Measurements from ENCODE around the gene ERC2.
"Not testable (repeated sequence)": the region's sequence is repeated elsewhere in the genome, so short reads cannot be mapped to it uniquely, and the experiment has no call there.

Gene ERC2

DNA sequence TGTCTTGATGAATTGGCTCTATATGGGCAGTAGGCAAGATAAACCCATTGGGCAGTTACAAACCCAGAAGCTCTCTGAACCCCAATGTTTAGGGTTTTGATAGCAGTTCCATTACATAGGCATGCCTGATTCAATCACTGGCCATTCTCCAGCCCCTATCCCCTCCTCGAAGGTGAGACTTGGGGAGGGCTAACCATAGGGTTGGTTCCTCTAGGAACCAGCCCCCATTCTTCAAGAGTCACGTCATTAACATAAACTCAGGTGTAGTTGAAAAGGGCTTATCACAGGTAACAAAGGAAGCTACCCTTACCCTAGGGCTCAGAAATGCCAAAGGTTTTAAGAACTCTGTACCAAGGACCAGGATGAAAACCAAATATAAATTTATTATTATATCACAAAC is 353.1 kb downstream of the ERC2 start:
- DNase-seq, result no peak

DNA sequence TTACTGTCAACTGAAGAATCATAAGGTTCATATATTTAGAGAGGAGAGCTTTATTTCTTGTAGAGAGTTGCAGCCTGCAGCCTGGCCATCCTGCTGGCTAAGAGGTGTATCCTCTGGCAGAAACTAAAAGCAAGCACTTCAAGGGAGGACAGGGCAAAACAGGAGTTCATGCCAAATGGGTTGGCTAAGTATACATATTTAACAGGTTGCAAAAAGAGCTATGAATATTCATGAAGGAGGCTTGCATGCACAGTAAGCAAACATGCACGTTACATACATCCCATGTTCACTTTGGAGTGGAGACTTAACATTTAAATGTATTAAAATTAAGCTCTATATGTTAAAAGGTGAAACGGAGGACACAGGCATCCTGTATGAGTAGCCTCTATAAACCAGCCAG is 354.4 kb downstream of the ERC2 start:
- no peak for DNase-seq

DNA sequence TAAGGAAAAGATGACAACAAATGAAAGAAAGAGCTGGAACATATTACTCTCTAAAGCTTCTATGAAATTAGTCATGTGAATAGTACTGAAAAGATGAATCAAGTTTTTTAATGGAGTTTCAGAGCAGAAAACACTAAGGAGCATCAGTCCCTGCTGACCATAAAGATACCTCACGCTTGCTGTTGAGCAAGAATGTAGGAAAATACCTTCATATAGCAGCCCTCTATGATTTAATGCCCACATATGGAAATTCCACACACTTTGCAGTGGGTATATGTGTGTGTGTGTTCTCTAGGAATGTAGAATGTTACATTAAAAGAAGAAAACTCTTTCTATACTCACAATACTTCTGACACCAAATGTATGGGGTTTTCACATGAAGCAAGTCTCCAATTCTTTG is 355.0 kb downstream of the ERC2 start:
- DNase-seq, result no peak

DNA sequence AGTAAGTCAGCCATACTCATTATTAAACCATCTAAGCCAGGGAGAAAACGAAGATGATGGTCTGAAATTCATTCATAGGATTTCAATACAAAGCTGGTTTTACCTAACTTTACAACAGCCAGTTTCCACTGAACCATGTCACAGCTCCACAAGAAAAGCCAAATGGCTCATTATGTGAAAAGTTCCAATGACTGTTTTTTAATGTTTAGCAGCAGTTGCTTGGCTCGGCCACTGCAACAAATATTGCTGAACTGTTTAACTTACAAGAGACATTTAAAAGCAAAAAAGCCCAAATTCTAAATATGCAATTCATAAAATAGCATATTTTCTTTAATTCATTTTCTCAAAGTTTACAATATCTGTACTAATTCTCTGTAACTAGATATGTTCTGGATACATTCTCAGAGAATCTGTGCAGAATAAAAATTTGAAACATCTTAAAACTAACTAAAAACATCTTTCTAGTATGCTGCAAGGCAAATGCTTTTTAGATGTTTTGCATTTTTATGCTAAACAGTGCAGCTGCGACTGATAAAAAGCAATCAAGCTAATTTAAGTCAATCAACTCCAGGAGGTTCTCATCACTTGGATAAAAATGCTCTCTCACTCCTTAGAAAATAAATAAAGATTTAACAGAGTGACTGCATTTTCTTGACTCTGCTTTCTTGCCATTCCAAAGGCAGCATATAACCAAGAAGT is 356.5 kb downstream of the ERC2 start:
- DNase-seq, result no peak

- no peak for DNase-seq
Observed at GRCh38 chr3:56110886-56111285, 357.4 kb downstream of the ERC2 start.

DNA sequence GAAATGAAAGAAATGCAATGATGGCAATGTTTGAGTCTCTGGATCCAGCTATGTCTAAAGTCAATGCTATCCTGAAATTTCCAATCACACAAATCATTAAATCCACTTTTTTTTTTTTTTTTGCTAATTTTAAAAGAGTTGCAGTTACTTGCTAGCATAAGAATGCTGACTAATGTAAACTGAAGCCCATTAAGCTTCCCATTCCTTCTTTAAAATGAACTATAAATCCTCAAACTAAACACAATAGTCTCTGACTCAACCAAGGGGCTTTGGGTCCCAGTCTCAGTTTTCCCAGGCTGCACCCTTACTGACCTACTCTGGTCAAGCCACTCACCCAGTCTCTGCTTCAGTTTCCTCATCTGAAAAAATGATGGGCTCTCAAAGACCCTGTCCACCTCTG is 361.1 kb downstream of the ERC2 start:
- DNase-seq, result no peak

GRCh38 chr3:56102032-56102431 is 366.2 kb downstream of the ERC2 start:
- no peak for DNase-seq

- no peak for DNase-seq
Observed at GRCh38 chr3:56101576-56101975, 366.7 kb downstream of the ERC2 start.

DNA sequence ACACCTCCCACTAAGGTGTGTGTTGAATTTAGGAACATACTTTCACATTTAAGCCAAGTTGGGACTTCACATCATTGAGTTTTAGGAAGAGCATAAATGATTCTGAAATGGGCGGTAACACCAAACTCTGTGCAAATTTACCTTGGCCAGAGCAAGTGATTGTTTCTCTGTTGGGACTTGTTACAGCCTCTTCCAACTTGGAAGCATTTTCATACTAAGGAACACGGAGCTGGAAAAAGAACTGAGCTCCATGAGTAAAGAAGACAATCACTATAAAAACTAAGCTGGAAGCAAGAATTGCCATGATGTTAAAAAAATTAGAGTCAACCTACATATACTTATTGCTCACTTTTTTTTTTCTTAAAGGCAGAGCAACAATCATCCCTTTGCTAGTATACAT is 371.3 kb downstream of the ERC2 start:
- DNase-seq, result no peak

GRCh38 chr3:56094170-56094569 is 374.1 kb downstream of the ERC2 start:
- DNase-seq, result no peak

GRCh38 chr3:56089739-56090138 is 378.5 kb downstream of the ERC2 start:
- DNase-seq, result no peak

DNA sequence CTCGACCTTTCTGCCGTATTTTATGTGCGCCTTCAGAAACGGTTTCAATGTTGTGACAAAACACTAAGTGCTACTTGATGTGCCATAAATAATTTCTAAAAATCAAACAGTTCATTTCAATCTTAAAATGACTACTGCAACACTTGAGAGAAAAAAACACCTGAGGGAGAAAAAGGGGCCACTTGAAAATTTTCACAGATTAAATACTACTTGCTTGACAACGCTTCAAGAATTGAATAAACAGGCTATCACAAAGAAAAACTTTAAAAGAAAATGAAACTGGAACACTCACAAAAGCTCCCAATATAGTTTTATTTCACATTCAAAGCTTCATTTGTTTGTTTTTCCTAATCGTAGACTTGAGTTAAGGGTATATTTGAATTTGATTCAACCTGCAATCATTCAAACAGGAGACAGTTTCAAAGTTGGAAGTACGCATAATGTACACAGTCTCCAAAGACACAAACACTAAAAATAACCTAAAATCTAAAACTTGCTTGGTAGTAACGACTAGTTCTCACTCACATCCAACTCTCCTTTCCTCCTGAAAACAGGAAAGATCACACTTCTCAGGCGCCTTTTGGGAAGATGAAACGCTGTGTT is 380.7 kb downstream of the ERC2 start:
- DNase-seq, result no peak

DNA sequence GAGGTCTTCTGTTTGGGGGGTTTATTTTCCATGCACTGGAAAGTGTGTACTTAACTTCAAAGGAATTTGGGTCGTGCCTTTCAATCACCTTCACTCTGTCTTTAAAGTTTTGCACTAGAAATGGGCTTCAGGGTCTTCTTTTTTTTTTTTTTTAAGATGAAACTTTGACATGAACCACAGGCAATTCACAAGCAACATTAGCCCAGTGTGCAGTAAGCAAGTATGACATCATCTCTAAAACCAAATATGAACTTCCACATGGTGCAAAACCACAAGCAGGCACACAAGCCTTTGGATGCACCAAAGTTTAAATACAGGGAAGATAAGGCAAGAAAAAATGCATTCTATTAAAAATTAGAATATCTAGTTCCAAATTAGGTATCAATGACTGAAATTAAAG is 381.9 kb downstream of the ERC2 start:
- DNase-seq, result no peak

DNA sequence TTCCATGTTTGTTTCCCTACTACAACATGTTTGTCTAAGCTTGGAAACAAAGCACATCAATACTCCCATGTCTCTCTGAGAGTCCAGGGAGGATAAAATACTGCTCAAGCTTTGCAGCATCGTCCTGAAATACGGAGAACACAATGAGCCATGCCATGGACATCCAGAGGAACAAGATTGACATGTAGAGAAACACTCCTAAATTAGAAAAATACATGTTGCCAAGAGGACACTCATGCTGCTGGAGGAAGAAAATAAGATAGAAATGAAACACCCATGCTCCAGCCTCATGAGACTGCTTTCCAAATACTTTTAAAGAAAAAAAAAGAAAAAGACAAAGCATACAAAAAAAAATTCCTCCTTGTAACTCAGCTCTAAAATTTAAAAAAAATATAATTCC is 387.0 kb downstream of the ERC2 start:
- no peak for DNase-seq

DNA sequence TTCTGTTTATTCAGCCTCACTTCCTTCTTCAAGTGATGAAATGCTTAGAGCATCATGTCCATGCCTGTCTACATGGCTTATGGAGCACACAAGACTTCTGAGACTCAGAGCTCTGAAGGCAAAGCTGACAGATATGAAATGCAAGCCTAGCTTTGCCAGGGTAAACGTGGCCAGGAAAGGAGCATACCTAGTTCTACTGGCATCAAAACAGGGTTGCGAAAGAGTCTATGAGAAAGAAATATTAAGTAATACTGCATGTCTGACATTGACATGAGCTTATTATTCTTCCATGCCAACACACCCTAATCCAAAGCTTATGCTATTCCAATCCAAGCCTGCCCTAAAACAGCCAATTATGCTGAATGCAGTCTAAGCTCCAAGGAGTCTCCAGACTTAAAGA is 391.5 kb downstream of the ERC2 start:
- no peak for DNase-seq

DNA sequence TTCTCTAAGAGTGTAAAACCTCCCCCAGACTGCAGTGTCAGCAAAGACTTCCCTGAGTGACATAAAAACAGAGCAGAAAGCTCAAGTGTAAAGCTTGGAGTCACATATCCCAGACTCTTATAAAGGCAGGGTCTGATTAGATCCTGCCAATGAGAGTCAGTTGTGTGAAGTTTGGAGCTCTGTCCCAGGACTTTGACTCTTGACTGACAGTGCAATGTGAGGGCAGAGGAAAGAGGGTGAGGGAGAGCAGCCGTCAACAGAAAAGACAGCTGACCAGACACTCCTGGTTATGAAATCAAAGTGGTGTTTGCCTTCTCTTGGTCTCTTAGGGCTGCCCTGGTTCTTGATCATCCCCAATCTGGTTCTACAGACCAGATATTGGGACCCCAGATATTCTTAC is 393.2 kb downstream of the ERC2 start:
- no peak for DNase-seq

DNA sequence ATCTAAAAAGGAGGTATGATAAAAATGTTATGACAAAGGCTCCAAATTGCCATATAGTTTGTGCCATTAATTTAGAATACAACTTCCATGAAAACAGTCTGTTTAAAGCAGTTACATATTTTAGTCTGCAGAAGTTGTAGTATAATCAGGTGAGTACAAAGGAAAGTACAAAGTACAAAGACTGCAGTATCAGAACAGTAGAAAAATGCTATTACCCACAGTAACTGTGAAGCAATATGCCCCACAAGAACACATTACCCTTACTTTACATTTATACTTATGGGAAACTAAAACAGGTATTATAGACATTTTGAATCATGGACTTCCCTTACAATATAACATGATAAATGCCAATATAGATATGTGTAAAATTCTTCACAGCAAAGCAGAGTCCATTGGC is 398.5 kb downstream of the ERC2 start:
- no peak for DNase-seq

DNA sequence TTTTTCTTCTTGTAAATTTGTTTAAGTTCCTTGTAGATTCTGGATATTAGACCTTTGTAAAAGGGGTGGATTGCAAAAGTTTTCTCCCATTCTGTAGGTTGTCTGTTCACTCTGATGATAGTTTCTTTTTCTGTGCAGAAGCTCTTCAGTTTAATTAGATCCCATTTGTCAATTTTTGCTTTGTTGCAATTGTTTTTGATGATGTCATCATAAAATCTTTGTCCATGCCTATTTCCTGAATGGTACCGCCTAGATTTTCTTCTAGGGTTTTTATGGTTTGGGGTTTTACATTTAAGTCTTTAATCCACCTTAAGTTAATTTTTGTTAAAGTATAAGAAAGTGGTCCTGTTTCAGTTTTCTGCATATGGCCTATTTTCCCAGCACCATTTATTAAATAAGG is 401.9 kb downstream of the ERC2 start:
- not testable (repeated sequence) for DNase-seq

DNA sequence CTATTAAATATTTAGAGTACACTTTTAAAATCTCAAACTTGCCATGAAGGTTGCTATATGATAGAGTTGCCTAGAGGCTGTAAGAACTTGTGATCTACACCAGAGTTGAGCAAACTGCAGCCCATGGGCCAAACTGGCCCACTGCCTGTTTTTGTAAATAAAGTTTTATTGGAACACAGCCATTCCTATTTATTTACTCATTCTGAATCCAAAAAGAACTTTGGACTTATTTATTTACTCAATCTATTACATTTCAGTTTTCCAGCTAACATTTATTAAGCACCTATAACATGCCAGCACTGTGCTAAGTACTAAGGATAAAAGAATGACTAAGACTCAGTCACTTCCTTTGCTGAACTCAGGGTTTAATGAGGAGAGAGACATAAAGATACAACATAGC is 403.6 kb downstream of the ERC2 start:
- DNase-seq, result no peak

DNA sequence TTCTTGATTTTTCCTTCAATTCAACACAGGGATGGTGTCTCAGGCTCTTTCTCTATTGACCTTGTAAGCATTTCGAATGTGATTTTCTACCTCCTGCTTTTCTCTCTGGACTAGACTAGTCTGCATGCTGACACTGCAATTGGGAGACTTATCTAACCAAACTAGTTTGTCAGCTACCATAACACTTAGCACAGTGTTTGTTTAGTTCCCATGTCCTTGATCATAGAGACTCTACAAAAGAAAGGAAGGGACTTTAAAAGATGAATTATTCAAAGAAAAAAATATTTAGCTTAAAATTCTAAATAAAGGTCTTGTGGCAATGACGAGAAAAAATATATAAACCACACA is 407.0 kb downstream of the ERC2 start:
- DNase-seq, result no peak

GRCh38 chr3:56060521-56061278 is 407.6 kb downstream of the ERC2 start:
- no peak for DNase-seq

DNA sequence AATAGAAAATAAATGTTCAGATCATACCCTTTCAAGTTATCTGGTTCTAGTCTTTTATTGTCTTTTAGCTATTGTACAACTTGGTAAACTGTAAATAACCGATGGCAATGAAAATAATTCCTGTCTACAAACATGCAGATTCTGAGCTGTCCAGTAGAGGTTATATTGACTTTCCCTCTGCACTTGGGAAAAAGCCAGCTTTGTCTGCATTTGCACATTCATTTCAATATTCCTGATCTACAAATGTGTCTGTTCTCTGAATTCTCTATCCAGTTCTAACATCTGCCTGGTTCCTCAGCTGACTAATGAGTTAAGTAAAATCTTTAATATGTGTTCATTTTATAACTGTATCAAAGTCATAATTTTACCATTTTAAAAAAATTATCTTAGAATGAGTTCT is 408.5 kb downstream of the ERC2 start:
- no peak for DNase-seq

- no peak for DNase-seq
Observed at GRCh38 chr3:56055951-56056350, 412.3 kb downstream of the ERC2 start.

DNA sequence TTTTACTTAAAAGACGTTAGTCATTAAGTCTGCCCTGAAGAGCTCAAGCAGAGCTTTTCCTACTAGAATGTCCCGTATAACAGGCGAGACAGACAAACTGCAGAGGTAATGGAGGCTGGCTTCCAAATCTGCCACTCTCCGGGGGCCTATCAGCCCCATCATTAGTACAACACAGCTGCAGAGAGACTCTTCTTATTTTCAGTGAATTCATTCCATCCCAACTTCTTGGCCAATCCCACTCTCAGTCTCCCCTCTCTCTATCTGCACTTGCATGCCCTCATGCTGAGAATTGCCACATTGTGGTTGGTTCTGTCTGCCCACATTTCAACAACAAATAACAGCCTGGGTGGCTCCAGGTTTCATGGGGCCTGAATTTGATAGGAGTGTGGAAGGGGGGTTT is 412.7 kb downstream of the ERC2 start:
- DNase-seq, result peak; percentile 70

DNA sequence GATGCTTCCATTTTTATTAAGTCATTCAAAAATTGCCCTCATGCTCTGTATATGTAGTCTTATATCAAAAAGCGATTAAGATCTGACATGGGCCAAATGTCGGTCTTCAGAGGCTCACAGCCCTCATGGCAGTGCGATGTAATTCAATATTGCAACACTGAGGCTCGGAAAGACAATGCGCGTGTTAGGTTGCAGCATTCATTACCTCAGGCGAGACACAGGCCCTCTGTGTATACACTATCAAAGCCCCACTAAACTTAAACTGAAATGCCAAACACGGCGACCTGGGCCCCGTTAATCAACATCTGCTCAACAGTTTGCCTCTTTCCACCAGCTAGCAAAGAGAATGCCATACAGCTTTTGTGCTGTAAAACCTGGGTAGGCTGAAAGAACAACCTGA is 413.4 kb downstream of the ERC2 start:
- DNase-seq, result no peak

Measured in right hindlimb (tissue), 1 donor.